Measurements from ENCODE around the gene TMED10. TPM values are rescaled to one million over a fixed set of nuclear protein-coding genes. Genes with fewer than 3 reads are reported as not detected.

TMED10 gene
- total and polyA plus RNA-seq, 2 donors (not counting 3 experiments of a cell fraction or from before 2014, with no cell fraction given) = 338 to 342 TPM

- no TSS peak for BruUV-seq (replicated peaks)
- CTCF ChIA-PET = interaction anchor here (1.0 to 1.4 kb wide), 3 partner anchors 9 to 40 kb away, joined by 3 to 4 read pairs (median 3); no protein-coding TSS in a partner anchor
- dilution Hi-C loops (cut with MboI; ENCODE audit: extremely low pct_ligation_motif_present, low sequenced_read_pairs) = no loop called here
- no peaks in the 10 kb centered on the region for H3K9me3 ChIP-seq (replicated peaks; ENCODE audit: control insufficient read depth, insufficient read depth, low read length)
- no peak for FAIRE-seq
- no peaks in the 10 kb centered on the region for H3K36me3 ChIP-seq (ENCODE audit: control insufficient read depth in 2 of 2, extremely low read depth in 1 of 2, insufficient read depth in 2 of 2, low read length in 2 of 2)
- H3K9me1 ChIP-seq (replicated peaks; ENCODE audit: control insufficient read depth, extremely low read depth, insufficient read depth, low read length) = no peaks in the 10 kb centered on the region
- intact Hi-C loops (cut with micrococcal nuclease) = no loop called here
- no peak overlapping the region for H2AFZ ChIP-seq (ENCODE audit: low read depth, low read length)
- H3K27me3 ChIP-seq (ENCODE audit: control insufficient read depth in 2 of 2, insufficient read depth in 2 of 2, low read length in 2 of 2) = no peaks in the 10 kb centered on the region
- no peak overlapping the region for H3K27ac ChIP-seq (ENCODE audit: insufficient read depth, low read depth, low read length)
- no peaks in the 10 kb centered on the region for H4K20me1 ChIP-seq (replicated peaks; ENCODE audit: control insufficient read depth, extremely low read depth, insufficient read depth, low read length)
- DNase-seq (ENCODE audit: low read depth, low spot score) = no peak
- POLR2A ChIA-PET = no interaction called here
- TF ChIP-seq GATA2 (IDR thresholded peaks at IDR 0.05; ENCODE audit: insufficient read depth, insufficient read length, low read depth, low read length) (no peak), POLR2A (IDR thresholded peaks at IDR 0.05; ENCODE audit: low read depth, low read length) (no peak), FOS (IDR thresholded peaks at IDR 0.05; ENCODE audit: borderline replicate concordance, insufficient read depth, low read length) (no peak), MYC (IDR thresholded peaks at IDR 0.05; ENCODE audit: low read depth, low read length) (no peak), JUN (IDR thresholded peaks at IDR 0.05; ENCODE audit: borderline replicate concordance, insufficient read depth, insufficient read length, low read depth) (no peak), MAX (IDR thresholded peaks at IDR 0.05; ENCODE audit: insufficient read depth, insufficient read length) (no peak), CTCF (IDR thresholded peaks at IDR 0.05; ENCODE audit: extremely low read depth in 1 of 2, insufficient read depth in 1 of 2, low read depth in 1 of 2, low read length in 2 of 2) (no peak), EZH2 (IDR thresholded peaks at IDR 0.05; ENCODE audit: borderline replicate concordance, low read depth, low read length, severe bottlenecking) (no peak), POLR2AphosphoS5 (IDR thresholded peaks at IDR 0.05; ENCODE audit: insufficient read depth, low read depth, low read length) (no peak)
- no peak overlapping the region for H3K4me3 ChIP-seq (replicated peaks in 1 of 3; ENCODE audit: insufficient read depth in 1 of 3, low read depth in 1 of 3, low read length in 3 of 3)
- no peaks in the 10 kb centered on the region for H3K4me1 ChIP-seq (ENCODE audit: control insufficient read depth, extremely low read depth, insufficient read depth, low read length)
- no peak overlapping the region for H3K9ac ChIP-seq (replicated peaks; ENCODE audit: extremely low read depth, insufficient read depth, low read length)
- no peaks in the 10 kb centered on the region for H3K79me2 ChIP-seq (ENCODE audit: control insufficient read depth, insufficient read depth, low read length)
- H3K4me2 ChIP-seq (ENCODE audit: insufficient read depth, low read length) = no peak overlapping the region
Measured at GRCh38 chr14:75214558-75214957, 38.1 kb upstream of the TMED10 start.
